Nephron progenitor cell (in vitro differentiated cells): ENCODE measurements around the gene EPHB3.
"Not testable (repeated sequence)": the region's sequence is repeated elsewhere in the genome, so short reads cannot be mapped to it uniquely, and the experiment has no call there.

Experiments
- DNase-seq: peaks from one replicate; pipeline ENCODE4 v3.0.0; 2021
- H3K27ac Mint-ChIP-seq: 2 replicates; pipeline ENCODE4 v1.8.0; 2021; ENCODE audit warnings: mild to moderate bottlenecking, moderate library complexity, mixed read lengths
- H3K27me3 Mint-ChIP-seq: 2 replicates; pipeline ENCODE4 v1.8.0; 2021; ENCODE audit warnings: mild to moderate bottlenecking, low read depth, mixed read lengths; ENCODE audit not compliant: poor library complexity
- H3K36me3 Mint-ChIP-seq: 2 replicates; pipeline ENCODE4 v1.8.0; 2021; ENCODE audit warnings: low read depth, mixed read lengths
- H3K4me1 Mint-ChIP-seq: 2 replicates; pipeline ENCODE4 v1.8.0; 2021; ENCODE audit warnings: mixed read lengths
- H3K4me3 Mint-ChIP-seq: 2 replicates; pipeline ENCODE4 v1.8.0; 2021; ENCODE audit warnings: mild to moderate bottlenecking, moderate library complexity, mixed read lengths
- H3K9me3 Mint-ChIP-seq: 2 replicates; pipeline ENCODE4 v1.8.0; 2021; ENCODE audit warnings: mild to moderate bottlenecking, moderate library complexity, mixed read lengths
- TF ChIP-seq, protein P1 (sequence below): fragments of 200-600 bp; sonication (generic); IDR thresholded peaks from 2 replicates; pipeline ENCODE4 v1.5.0; 2021; ENCODE audit warnings: antibody characterized with exemption

The EPHB3 gene

DNA sequence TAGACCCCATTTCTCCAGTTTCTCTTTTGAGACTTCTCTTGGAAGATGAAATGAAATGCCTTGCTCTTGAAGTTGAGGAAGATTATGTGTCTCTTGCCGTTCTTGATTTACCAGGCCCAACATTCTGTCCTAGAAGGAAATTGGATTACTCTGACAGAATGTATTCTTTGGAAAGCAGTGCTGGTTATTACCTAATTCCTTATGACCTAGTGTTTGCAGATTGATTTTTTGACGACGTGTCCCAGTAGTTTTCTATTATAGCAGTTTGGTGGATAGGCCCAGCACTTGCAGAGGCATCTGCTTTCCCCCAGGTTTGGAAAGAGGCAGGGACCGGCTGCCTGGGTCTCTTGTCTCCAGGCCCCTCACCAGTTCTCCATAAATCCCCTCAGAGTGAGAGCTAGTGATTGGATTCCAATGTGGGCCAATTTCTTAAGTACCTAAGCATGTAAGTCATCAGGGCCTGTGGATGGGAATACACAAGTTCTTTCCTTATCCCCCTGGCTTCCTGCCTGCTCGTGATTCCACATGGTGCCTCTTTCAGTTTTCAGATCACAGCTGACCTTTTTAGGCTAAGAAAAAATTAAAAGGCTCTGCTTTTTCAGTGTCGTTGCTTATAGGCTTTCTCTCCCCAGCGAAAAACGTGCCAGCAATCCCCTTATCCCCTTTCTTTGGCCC is 50.2 kb downstream of the EPHB3 start:
- H3K27me3 Mint-ChIP-seq: peaks cover 56% of the 10 kb centered on the region
- H3K4me1 Mint-ChIP-seq: peaks cover 55% of the 10 kb centered on the region
- TF ChIP-seq, protein P1, sequence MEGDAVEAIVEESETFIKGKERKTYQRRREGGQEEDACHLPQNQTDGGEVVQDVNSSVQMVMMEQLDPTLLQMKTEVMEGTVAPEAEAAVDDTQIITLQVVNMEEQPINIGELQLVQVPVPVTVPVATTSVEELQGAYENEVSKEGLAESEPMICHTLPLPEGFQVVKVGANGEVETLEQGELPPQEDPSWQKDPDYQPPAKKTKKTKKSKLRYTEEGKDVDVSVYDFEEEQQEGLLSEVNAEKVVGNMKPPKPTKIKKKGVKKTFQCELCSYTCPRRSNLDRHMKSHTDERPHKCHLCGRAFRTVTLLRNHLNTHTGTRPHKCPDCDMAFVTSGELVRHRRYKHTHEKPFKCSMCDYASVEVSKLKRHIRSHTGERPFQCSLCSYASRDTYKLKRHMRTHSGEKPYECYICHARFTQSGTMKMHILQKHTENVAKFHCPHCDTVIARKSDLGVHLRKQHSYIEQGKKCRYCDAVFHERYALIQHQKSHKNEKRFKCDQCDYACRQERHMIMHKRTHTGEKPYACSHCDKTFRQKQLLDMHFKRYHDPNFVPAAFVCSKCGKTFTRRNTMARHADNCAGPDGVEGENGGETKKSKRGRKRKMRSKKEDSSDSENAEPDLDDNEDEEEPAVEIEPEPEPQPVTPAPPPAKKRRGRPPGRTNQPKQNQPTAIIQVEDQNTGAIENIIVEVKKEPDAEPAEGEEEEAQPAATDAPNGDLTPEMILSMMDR: no peak
- no peak overlapping the region for H3K27ac Mint-ChIP-seq
- DNase-seq: no peak
- H3K4me3 Mint-ChIP-seq: no peak overlapping the region
- H3K9me3 Mint-ChIP-seq: no peaks in the 10 kb centered on the region
- no peaks in the 10 kb centered on the region for H3K36me3 Mint-ChIP-seq

DNA sequence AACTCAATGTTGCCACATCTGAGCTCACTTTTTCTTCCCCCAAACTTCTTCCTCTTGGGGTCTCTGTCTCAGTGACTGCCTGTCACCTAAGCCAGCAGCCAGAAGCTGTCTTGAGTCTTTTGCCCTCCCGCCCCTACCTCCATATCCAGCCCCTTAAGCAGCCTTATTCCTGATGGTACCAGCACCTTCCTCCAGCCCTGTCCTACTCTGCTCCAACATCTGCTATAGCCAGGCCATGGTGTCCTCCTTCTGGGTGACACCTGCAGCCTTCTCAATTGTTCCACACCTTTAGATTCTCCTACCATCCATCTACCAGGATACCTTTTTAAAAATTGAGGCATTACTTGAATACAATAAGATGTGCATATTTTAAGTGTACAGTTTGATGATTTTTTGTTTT is 53.8 kb downstream of the EPHB3 start:
- no peak for DNase-seq
- Mint-ChIP-seq H3K4me1 (peaks cover 68% of the 10 kb centered on the region), H3K27ac (no peak overlapping the region), H3K9me3 (peaks cover 3% of the 10 kb centered on the region), H3K36me3 (no peaks in the 10 kb centered on the region), H3K4me3 (no peak overlapping the region), H3K27me3 (peaks cover 65% of the 10 kb centered on the region)
- TF ChIP-seq, protein P1: no peak

DNA sequence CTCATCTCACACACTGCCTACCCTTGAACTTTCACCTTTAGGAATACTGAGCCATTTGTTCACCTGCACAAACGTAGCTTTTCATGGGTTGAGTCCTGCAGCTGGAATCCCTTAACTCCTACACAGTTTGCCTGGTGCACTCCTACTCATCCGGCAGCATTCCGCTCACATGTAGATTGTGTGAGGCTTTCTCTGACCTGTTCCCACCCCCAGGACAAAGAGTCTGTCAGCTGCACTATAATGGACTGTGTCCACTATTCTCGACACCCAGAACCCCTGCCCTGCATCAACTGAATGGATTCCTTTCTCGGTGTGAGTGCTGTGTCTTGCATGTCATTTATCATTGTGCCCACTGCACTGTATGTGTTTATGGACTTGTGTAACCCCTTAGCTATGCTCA is 54.9 kb downstream of the EPHB3 start:
- Mint-ChIP-seq H3K27me3 (peaks cover 65% of the 10 kb centered on the region), H3K27ac (peak overlapping the region; percentile 74), H3K4me1 (peaks cover 66% of the 10 kb centered on the region), H3K9me3 (peaks cover 3% of the 10 kb centered on the region), H3K36me3 (no peaks in the 10 kb centered on the region), H3K4me3 (no peak overlapping the region)
- TF ChIP-seq, protein P1: no peak
- DNase-seq: no peak

DNA sequence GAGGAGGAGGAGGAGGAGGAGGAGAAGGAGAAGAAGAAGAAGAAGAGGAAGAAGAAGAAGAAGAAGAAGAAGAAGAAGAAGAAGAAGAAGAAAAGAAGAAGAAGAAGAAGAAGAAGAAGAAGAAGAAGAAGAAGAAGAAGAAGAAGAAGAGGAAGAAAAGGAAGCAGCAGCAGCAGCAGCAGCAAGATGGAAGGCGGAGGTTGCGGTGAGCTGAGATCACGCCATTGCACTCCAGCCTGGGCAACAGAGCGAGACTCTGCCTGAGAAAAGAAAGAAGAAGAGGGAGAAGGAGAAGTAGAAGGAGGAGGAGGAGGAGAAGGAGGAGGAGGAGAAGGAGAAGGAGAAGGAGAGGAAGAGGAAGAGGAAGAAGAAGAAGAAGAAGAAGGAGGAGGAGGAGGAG is 55.7 kb downstream of the EPHB3 start:
- not testable (repeated sequence) for H3K27ac Mint-ChIP-seq
- peaks cover 61% of the 10 kb centered on the region for H3K27me3 Mint-ChIP-seq

DNA sequence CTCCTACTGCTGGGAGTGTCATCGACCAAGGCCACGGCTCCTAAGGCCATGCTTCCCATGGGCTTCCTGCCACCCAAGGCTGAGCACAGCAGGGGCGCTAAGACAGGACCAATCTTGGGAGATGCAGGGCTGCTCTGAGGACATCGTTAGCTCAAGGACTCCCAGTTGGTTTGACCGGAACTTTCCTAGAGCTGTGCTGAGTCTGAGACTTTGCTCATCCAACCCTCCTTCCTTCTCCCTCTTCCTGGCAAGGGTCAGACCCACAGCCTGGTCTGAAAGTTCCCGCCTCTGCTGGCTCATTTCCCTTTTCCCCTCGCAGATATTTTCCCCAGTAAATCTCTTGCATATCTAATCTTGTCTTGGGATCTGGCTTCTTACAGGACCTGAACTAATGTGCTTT is 57.2 kb downstream of the EPHB3 start:
- peak overlapping the region; percentile 12 for H3K27ac Mint-ChIP-seq
- no peaks in the 10 kb centered on the region for H3K36me3 Mint-ChIP-seq
- no peak overlapping the region for H3K4me3 Mint-ChIP-seq
- H3K9me3 Mint-ChIP-seq: peaks cover 3% of the 10 kb centered on the region
- peaks cover 46% of the 10 kb centered on the region for H3K27me3 Mint-ChIP-seq
- H3K4me1 Mint-ChIP-seq: peaks cover 54% of the 10 kb centered on the region
- DNase-seq: no peak
- TF ChIP-seq, protein P1: no peak

More for the DNA sequence above, 55.7 kb downstream of the EPHB3 start:
- not testable (repeated sequence) for H3K4me3 Mint-ChIP-seq, H3K36me3 Mint-ChIP-seq, DNase-seq, H3K9me3 Mint-ChIP-seq
- H3K4me1 Mint-ChIP-seq: peaks cover 65% of the 10 kb centered on the region

DNA sequence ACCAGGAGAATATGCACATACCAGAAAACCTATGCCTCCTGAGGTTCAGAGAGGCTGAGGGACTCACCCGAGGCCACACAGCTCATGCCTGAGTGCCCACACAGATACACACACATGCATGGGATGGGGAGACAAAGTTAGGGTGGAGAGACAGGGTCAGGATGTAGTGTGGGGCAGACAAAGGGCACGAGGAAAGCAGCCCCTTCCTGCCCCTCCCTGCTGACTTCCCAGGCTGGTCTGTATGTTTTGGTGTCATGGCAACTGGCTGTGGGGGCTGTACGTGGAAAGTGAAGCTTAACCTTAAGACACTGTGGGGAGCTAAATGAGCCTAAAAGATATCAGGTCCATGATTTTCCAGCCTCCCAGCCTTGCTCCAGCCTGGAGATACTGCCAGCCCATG is 57.8 kb downstream of the EPHB3 start:
- Mint-ChIP-seq H3K27ac (peak overlapping the region; percentile 12), H3K4me1 (peaks cover 52% of the 10 kb centered on the region), H3K4me3 (no peak overlapping the region), H3K36me3 (no peaks in the 10 kb centered on the region), H3K9me3 (peaks cover 3% of the 10 kb centered on the region), H3K27me3 (peaks cover 43% of the 10 kb centered on the region)
- TF ChIP-seq, protein P1: no peak
- DNase-seq: no peak
